Lower leg skin (tissue), 4 donors: Measurements from ENCODE around the gene TAGLN3. TPM values are rescaled to one million over a fixed set of nuclear protein-coding genes. Genes with fewer than 3 reads are reported as not detected.

Experiments used
- DNase-seq, 2 donors: peaks; one replicate each; pipeline ENCODE4 v3.0.0-alpha.2; 2019; ENCODE audit warnings: low spot score in 2 of 2
- H3K4me3 ChIP-seq: fragments of 200-600 bp; sonication (generic); 2 replicates; pipeline ENCODE4 v1.5.1; 2017; ENCODE audit warnings: mild to moderate bottlenecking, low read depth; ENCODE audit not compliant: poor library complexity, severe bottlenecking
- POLR2A ChIP-seq, 2 donors: fragments of 450-650 bp; IDR thresholded peaks; one replicate each; pipeline ENCODE4 v1.6.1; 2016 to 2017; ENCODE audit warnings: antibody characterized with exemption in 2 of 2, mild to moderate bottlenecking in 1 of 2, moderate library complexity in 1 of 2
- WGBS, 2 donors: methylation state at CpG; one replicate each; pipeline ENCODE4 v1.1.5; 2018; 5-methylcytosine and 5-hydroxymethylcytosine counted together
- intact Hi-C: fragments of 100-400 bp; cut with DNase I; formaldehyde crosslinking; loops from one replicate; pipeline ENCODE4 v1.15.0; 2023; ENCODE audit warnings: low total_unique reads
- total RNA-seq, 4 donors: library from RNA; depleted of rRNA; stranded (reverse); fragments of >200 nt; gene quantifications; one replicate each; pipeline ENCODE4 v1.1.0, GENCODE V29; 2016
- TF ChIP-seq, protein P1 (sequence below), 3 donors: fragments of 450-650 bp; IDR thresholded peaks; one replicate each; pipeline ENCODE4 v1.5.1; 2016; ENCODE audit warnings: antibody characterized with exemption in 3 of 3, mild to moderate bottlenecking in 3 of 3, moderate library complexity in 2 of 3

Gene TAGLN3
- total RNA-seq, 4 donors from 2014 or later, result 0.37 to 0.68 TPM; not detected in 2

DNA sequence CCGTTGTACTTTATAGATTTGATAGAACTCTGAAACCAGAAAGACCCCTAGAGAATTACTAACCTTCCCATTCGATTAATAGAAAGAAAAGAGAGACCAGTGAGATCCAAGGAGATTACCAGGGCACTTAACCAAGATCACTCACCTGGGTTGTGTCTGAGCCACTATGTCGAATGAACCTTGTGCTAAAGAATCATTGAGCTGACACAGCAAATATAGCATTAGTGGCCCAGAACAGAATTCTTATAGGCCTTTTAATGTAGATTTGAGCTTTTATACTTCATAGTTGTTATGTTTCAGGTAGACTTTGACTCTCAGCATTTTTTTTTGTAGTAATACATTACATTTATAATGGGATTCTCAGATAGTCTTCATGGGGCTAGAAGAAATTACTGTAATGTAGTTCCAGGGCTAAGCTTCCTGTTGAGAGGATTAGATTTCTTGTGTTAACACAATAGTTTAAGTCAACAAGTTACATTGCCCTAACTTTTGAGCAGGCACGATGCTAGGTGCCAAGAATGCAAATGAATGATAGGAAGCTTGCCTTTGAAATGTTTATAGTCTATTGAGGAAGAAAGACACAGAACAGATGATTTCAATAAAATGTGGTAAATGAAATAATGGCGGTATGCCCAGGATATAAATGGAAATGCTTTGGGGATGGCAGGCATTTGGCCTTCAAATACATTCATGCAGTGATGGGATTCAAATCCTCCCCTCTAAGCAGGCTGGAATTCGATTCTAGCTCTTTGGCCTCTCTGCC lies 44.3 kb upstream of the TAGLN3 start:
- no peak overlapping the region for H3K4me3 ChIP-seq
- TF ChIP-seq, protein P1, sequence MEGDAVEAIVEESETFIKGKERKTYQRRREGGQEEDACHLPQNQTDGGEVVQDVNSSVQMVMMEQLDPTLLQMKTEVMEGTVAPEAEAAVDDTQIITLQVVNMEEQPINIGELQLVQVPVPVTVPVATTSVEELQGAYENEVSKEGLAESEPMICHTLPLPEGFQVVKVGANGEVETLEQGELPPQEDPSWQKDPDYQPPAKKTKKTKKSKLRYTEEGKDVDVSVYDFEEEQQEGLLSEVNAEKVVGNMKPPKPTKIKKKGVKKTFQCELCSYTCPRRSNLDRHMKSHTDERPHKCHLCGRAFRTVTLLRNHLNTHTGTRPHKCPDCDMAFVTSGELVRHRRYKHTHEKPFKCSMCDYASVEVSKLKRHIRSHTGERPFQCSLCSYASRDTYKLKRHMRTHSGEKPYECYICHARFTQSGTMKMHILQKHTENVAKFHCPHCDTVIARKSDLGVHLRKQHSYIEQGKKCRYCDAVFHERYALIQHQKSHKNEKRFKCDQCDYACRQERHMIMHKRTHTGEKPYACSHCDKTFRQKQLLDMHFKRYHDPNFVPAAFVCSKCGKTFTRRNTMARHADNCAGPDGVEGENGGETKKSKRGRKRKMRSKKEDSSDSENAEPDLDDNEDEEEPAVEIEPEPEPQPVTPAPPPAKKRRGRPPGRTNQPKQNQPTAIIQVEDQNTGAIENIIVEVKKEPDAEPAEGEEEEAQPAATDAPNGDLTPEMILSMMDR (IDR thresholded peaks at IDR 0.05), result no peak
- no peak for TF ChIP-seq POLR2A (IDR thresholded peaks at IDR 0.05)
- intact Hi-C loops, result no loop called here
- DNase-seq, result no peak
- WGBS, 2 donors, result 58 to 59% methylated on average over 6 of the region's 6 CpGs

- H3K4me3 ChIP-seq, result no peak overlapping the region
- TF ChIP-seq, protein P1 (IDR thresholded peaks at IDR 0.05), result no peak
- no peak for TF ChIP-seq POLR2A (IDR thresholded peaks at IDR 0.05)
- intact Hi-C loops, result no loop called here
- DNase-seq, result no peak
- WGBS, 2 donors, result 97 to 100% methylated on average over 1 of the region's 1 CpG
Observed at GRCh38 chr3:111955876-111956275, 42.8 kb upstream of the TAGLN3 start.

DNA sequence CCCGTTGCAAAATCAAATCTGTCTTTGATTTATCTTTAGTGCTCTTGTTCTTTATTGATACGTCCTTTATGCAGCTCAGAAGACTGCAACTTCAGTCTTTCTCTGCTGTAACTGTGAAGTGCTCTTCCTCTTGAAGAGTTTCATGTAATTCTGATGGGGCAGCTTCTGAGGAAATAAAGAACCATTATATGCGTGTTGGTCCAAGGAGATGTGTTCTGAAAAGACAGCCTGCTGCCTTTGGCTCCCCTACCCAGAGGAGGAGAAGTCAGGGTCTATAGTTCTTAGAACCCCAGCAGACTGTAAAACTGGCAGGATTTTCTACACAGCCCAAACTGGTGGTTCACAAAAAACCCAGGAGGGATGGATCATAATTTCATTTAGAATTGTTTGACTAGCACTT lies 42.3 kb upstream of the TAGLN3 start:
- no peak overlapping the region for H3K4me3 ChIP-seq
- intact Hi-C loops, result no loop called here
- no peak for DNase-seq
- WGBS, 2 donors, result 51 to 54% methylated on average over 3 of the region's 3 CpGs
- TF ChIP-seq, protein P1 (IDR thresholded peaks at IDR 0.05), result no peak
- no peak for TF ChIP-seq POLR2A (IDR thresholded peaks at IDR 0.05)

GRCh38 chr3:111956995-111957734 lies 41.6 kb upstream of the TAGLN3 start:
- DNase-seq, result no peak
- no peak for TF ChIP-seq POLR2A (IDR thresholded peaks at IDR 0.05)
- TF ChIP-seq, protein P1 (IDR thresholded peaks at IDR 0.05), result no peak
- WGBS, 2 donors, result 69 to 72% methylated on average over 4 of the region's 4 CpGs
- no peak overlapping the region for H3K4me3 ChIP-seq
- intact Hi-C loops, result no loop called here

DNA sequence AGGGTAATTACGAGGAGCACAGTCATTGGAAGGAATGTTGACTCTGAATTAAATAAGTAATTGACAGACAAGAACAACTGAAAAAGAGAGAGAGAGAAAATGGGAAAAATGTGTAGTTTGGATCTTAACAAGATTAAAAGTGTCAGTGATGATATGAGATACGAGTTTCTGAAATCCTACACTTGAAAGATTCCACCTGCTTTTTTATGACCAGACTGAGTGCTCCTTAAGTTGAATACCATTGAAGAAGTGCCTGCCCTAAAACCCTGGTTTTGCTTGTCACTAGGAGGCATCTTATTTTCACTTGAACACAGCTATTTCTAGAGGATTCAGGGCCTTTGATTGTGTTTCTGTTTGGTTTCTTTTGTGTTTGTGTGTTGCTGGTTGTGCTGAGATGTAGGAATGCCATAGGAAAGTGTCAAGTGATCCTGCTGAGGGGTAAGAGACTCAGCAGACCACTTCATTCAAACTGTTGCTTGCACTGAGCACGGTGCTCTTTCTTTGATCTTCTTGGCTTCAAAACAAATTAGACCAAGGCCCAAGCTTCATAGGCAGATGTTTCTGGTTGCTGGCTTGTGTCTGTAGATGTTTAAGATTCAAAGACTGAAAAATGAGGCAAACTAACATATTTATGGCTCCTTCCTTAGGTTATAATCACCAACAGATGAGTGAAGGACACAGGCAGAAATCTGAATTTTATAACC lies 37.1 kb upstream of the TAGLN3 start:
- intact Hi-C loops, result loop anchor here (10.0 kb wide), 1 partner anchor 97 kb away; no protein-coding TSS in a partner anchor
- no peak overlapping the region for H3K4me3 ChIP-seq
- TF ChIP-seq POLR2A (IDR thresholded peaks at IDR 0.05), result no peak
- TF ChIP-seq, protein P1 (IDR thresholded peaks at IDR 0.05), result no peak
- WGBS, 2 donors, result 66 to 73% methylated on average over 3 of the region's 3 CpGs
- DNase-seq, result no peak
